Retinal pigment epithelial cell (primary cell): ENCODE data around the gene TWSG1.
"Not testable (repeated sequence)": the region's sequence is repeated elsewhere in the genome, so short reads cannot be mapped to it uniquely, and the experiment has no call there.

ENCODE experiments used
- DNase-seq: peaks from one replicate; pipeline ENCODE4 v3.0.0-alpha.2; 2010; ENCODE audit warnings: low read depth
- H3K4me3 ChIP-seq: 2 replicates; pipeline ENCODE4 v1.5.1; 2011; ENCODE audit warnings: mild to moderate bottlenecking, low read length, control low read depth, moderate library complexity
- TF ChIP-seq, protein P1 (sequence below): conservative IDR thresholded peaks from 2 replicates; pipeline ENCODE4 v1.5.1; 2011; ENCODE audit warnings: low read depth, low read length, control low read depth, inconsistent platforms

TWSG1 gene

GRCh38 chr18:9437672-9438071, 103.1 kb downstream of the TWSG1 start:
- no peak for DNase-seq
- no peak overlapping the region for H3K4me3 ChIP-seq
- TF ChIP-seq, protein P1, sequence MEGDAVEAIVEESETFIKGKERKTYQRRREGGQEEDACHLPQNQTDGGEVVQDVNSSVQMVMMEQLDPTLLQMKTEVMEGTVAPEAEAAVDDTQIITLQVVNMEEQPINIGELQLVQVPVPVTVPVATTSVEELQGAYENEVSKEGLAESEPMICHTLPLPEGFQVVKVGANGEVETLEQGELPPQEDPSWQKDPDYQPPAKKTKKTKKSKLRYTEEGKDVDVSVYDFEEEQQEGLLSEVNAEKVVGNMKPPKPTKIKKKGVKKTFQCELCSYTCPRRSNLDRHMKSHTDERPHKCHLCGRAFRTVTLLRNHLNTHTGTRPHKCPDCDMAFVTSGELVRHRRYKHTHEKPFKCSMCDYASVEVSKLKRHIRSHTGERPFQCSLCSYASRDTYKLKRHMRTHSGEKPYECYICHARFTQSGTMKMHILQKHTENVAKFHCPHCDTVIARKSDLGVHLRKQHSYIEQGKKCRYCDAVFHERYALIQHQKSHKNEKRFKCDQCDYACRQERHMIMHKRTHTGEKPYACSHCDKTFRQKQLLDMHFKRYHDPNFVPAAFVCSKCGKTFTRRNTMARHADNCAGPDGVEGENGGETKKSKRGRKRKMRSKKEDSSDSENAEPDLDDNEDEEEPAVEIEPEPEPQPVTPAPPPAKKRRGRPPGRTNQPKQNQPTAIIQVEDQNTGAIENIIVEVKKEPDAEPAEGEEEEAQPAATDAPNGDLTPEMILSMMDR: no peak

DNA sequence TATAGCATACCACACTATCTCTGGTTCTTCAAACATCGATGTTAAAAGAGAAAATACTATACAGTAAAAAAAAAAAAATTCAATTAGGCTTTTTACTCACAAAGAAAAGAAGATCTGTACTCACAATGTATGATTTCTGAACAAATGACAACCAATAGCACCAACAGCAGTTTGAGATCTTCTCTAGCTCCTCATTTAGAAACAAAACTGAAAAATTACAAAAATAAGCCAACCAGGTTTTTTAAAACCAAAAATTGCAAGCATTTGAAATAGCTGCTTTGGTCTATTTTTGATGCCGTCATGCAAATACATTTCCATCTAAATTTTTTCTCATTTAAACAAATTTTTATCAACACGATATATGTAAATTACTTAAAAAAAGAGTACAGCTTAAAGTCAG, 106.5 kb downstream of the TWSG1 start:
- TF ChIP-seq, protein P1: no peak

DNA sequence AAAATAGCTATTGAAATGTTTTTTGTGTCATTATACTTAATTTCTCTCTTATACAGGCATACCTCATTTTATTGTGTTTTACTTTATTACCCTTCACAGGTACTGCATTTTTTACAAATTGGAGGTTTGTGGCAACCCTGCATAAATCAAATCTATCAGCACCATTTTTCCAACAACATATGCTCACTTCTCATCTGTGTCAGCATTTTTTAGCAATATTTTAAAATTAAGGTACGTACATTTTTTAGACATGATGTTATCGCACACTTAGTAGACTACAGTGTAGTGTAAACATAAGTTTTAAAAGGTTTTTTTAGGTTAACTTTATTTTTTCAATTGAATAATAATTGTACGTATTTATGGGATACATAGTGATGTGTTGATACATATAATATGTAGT, 110.0 kb downstream of the TWSG1 start:
- TF ChIP-seq, protein P1: no peak
- DNase-seq: no peak

More for the DNA sequence above, 106.5 kb downstream of the TWSG1 start:
- no peak for DNase-seq
- no peak overlapping the region for H3K4me3 ChIP-seq

DNA sequence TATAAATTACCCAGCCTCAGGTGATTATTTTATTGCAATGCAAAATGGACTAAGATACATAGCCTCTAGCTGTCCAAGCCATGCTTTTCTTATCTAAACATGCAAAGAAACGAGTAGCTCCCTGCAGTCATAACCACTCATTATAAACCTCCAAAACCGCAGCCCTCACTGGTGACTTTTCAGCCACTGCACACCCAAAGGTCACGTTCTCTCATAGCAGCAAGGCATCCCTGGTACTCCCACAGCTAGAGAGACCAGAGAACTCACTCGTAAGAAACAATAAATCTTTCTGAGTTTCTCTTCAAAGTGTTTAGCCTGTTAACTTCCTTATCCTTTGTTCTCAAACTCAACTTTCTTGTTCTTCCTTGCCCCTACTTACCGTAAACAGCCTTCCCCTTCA, 112.3 kb downstream of the TWSG1 start:
- TF ChIP-seq, protein P1: no peak
- DNase-seq: no peak
- no peak overlapping the region for H3K4me3 ChIP-seq

More for the DNA sequence above, 110.0 kb downstream of the TWSG1 start:
- H3K4me3 ChIP-seq: no peak overlapping the region

- no peak overlapping the region for H3K4me3 ChIP-seq
- no peak for DNase-seq
- TF ChIP-seq, protein P1: no peak
These were observed 112.8 kb downstream of the TWSG1 start for GRCh38 chr18:9447334-9447733.

- TF ChIP-seq, protein P1: no peak
These were observed 115.2 kb downstream of the TWSG1 start for GRCh38 chr18:9449600-9450414.

GRCh38 chr18:9450920-9451319, 116.3 kb downstream of the TWSG1 start:
- not testable (repeated sequence) for H3K4me3 ChIP-seq, DNase-seq

More at GRCh38 chr18:9449600-9450414, 115.2 kb downstream of the TWSG1 start:
- no peak overlapping the region for H3K4me3 ChIP-seq
- DNase-seq: no peak
